GM12892 (cell line): Measurements from ENCODE around the gene KCTD2.

Experiments used
- POLR2A ChIP-seq: IDR thresholded peaks from 2 replicates; pipeline ENCODE4 v1.6.1; 2011; ENCODE audit warnings: low read depth, low read length, control low read depth
- POLR2AphosphoS5 ChIP-seq: IDR thresholded peaks from 2 replicates; pipeline ENCODE4 v1.6.1; 2011; ENCODE audit warnings: low read depth, low read length, control low read depth

- TF ChIP-seq POLR2AphosphoS5 (no peak), POLR2A (no peak)
Observed at GRCh38 chr17:75114552-75115314, 67.7 kb downstream of the KCTD2 start.
